NCI-H1694 (cell line): ENCODE results near the gene RNF26.

Experiments used
- DNase-seq: peaks from one replicate; lab custom pipeline; 2025; lab: John Stamatoyannopoulos, UW

RNF26 gene

DNA sequence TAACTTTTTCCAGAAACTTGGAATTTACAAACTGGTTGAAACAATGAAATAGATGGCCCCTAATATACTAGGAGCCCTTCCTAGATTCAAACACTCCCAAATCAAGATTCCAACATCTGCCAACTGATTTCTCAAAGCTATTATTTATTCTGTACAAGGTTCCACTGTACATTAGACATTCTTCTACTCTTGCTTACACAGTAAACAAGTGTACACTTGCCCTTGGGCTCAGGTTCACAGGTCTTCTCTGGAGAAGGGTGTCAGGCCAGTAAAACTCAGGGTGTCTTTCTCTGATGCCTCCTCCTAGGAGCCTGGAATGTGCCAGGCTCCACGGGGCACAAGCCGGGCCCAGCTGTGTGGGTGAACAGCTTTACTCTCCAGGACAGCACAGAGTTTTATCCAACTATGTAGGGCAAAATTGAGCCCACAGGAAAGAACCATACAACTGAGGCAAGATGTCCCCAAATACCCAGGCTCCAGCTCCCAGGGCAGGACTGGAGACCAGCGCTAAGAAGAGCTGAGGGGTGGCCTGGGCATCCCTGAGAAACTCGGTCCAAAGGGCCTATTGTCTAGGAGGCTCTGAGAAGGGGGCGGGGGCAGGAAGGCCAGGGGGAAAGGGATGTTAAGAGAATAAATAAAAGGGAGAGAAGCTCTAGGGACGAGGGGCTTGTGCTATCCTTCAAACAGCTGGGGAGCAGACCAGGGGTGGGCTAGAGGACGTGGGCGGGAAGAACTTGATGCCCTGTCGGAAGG, 20.9 kb downstream of the RNF26 start:
- DNase-seq = no peak

DNA sequence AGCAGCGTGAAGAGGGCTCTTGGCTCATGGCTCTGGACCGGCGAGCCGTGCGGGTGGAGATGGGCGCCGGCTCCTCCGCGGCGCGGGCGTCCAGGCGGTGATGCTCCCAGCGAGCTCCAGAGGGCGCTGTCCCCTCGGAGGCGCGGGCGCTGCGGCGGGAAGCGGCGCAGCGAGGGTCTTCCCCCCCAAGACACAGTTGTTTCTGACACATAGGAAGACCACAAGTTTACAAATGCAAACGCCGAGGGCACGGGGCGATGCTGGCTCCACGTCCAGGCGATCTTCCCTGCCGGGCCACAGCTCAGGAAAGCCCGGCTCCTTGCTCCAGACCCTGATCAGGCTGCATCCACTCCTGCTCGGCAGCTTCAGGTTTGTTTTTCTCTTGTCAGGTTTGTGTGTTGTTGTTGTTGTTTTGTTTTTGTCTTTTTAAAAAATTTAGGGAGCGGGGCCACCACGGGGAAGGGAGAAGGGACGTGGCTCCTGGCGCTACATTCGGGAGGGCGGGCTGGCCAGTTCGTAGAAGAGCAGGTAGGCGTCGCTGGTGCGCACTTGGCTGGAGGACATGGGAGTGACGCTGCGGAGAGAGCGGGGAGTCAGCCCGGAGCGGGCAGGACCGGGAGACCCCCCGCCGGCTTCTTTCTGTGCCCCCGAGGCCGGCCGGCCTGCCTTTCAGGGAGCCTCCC, 22.2 kb downstream of the RNF26 start:
- no peak for DNase-seq

DNA sequence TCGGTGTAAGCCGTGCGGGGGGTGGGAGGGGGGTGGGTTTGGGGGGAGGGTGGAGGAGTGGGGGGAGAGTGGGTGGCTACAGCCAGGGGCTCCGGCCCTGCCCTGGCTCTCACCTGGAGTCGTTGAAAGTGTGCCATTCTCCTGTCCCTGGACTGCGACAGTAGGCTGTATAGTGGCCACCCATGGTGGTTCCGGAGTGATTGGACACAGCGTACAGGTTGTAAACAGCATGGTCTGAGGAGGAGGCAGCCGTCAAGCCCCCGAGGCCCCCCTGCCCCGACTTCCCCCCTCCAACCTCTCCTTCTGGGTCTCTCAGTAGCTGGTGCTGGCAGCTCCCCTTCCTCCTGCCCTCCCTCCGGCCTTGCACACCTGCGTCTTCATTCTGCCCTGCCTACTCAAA, 22.7 kb downstream of the RNF26 start:
- DNase-seq = no peak

DNA sequence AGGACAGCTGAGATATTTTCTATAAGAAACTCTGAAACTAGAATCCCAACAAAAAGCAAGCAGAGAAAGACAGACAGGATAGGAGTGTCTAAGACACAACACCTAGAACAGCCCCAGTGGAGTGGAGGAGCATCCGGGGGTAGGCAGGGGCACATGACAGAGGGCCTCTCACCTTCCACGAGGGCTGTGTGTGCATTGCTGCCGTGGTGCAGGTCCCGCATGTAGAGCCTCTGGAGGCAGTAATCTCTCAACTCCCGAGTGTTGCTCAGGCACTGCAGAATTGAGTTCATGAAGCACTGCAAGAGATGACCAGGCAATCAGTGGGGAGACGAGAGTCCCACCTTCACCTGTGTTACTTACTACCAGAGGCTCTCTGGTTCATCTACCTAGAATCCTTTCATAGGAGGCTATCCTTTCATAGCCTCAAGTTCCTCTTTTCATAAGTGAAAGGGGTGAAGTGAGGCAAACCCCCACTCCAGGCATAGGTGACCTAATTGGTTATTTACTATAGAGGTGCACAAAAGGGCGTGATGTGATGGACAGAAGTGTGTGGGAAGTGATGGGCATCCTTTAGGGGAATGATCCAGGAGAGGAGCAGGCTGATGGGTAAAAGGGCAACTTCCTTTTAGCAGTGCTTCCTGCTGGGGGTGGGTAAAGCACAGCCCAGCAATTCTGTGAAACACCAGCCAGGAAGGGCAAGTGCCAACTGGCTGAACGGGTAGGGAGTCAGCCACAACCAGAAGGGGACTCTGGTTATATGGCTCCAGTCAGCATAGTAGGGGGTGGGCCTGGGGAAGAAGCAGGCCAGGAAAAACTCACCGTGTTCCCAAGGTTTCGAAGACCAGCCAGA, 25.3 kb downstream of the RNF26 start:
- no peak for DNase-seq

DNA sequence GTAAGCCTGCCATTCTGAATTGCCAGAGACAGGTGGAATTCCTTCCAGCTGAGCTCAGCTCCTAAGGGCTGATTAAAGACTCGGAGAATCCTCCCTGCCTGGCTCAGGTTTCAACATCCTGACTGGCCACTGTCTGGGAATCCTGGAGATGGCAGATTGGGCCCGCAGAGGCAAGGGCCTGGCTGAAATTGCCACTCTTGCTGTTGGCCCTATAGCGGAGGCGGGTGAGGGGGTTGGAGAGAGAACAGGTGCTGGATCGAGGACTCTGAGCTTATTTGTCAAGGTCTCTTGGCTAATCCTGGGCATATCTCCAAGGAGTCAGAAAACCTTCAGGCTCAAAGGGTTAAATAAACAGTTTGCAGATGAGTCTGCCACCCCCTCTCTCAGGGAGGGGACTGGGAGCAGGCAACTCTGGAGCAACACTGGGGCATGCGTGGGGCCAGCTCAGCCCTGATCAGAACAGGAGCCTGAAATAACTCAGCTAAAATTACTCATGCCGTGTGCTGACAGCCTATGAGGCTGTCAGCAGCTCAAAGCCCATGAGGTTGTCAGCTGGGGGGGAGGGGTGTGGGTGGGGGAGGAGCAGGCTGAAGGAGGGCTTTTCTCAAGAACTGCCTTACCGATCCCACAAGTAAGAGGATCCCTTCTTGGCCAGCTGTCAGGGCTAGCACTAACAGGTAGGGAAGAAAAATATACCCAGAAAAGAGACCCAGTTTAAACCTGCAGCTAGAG, 26.9 kb downstream of the RNF26 start:
- no peak for DNase-seq

DNA sequence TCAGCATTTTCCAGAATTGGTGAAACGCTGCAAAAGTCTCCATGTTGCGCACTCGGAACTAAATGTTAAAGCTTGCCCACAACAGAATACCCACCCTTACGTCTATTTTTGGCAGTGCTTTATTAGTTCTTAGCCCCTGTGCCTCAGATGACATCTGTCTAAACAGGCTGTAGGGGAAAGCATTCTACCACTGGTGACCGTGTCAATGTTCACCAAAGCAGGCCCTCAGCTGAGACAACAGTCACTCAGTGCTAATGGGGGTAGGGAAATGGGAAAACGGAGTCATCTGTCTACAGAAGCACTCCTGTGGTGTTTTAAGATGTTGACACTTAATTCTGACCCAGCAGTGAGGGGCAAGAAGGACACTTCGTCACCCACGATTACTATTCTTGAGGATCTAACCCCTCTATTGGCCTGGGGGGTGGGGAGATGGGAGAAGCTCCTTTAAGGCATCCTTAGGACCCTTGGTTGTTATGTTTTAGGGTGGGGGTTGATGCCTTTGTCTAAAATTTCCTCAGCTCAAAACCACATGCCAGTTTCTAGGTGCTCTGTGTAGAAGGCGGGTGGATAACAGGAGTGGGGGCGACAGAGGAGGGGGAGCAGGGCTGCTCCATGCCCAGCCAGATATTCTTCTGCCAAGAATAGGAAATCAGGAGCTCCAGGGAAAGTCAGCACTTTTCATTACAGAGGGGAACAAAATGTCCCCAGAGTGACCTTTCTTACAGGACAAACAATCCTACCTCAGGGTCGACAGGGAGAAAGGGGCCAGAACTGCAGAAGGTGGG, 27.8 kb downstream of the RNF26 start:
- no peak for DNase-seq

DNA sequence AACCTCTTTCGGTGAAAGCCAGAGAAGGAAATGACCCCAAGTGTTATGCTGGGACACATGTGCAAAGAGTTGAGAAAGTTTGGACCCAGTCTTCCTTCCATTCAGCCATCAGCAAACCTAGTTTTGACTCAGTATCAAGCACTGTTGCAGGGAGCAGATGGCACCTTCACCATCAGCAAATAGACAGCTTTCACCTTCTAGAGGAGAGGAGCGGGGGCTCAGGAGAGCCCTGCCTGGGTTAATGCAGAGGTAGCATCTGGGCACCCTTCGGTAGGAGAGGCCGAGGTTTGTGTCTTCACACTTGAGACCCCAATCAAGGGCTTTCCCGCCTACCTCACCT, 28.4 kb downstream of the RNF26 start:
- DNase-seq = no peak

DNA sequence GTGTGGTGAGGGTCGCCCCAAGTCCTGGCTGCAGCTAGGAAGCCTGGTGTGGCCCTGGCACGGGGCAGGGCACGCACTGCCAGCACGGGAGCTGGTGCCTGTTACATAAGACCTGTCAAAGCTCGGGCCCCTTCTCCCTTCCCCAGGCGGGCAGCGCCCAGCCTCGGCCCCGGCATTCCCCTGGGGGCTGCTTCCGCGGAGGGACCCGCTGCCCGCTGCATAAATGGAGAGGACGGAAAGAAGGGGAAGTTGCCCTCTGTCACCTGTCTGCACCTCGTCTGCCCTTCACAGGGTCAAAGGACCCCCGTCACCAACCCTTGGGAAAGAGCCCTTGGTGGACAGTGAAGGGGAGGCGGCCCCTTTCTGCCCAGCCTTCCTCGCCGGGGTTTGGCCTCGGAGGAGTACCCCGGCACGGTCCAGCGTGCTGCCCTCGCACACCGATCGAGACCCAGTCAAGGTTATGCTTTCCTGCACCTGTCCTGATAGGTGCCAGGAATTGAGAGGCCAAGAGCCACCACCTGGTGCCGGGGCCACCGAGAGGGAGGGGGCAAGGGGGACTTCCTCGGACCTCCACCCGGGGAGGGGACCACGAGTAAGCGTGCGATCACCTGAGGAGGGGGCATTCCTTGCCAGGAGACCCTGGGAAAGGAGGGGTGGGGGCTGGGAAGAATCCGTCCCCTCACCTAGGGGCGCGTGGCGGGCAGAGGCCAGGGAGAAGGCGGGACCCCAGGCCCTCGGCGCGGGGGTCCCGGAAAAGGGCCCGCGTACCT, 28.9 kb downstream of the RNF26 start:
- DNase-seq = no peak

DNA sequence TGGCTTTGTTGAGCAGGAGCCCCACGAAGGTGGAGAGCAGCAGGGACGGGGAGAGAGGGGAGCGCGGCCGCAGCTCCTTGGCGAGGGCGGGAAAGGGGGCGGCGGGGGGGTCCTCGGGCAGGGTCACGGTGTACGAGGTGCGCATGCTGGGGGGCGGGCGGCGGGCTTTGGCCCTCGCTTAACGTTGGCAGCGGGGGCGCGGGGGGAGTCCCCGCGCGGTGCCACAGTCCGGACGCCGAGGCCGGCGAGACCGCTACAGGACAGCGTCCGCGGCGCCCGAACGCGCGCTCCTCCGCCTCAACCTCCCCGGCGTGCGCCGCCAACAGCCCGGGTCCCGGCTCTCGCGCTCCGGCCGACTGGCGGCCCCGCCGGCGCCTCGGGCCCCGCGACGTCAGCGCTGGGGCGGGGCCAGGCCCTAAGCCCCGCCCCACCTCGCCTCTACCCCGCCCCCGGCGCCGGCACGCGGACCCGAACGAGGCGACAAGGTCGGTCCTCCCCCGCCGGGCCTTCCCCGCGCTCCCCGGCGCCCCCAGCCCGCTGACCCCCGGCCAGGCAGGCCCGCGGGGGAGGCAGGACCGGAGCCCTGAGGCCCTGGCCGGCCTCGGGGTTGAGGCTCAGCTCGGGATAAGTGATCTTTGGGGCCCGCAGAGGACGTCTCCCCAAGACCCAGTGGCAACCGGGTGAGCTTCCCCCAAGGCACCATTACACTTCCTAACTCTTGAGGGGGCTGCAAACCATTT, 29.7 kb downstream of the RNF26 start:
- DNase-seq = no peak

DNA sequence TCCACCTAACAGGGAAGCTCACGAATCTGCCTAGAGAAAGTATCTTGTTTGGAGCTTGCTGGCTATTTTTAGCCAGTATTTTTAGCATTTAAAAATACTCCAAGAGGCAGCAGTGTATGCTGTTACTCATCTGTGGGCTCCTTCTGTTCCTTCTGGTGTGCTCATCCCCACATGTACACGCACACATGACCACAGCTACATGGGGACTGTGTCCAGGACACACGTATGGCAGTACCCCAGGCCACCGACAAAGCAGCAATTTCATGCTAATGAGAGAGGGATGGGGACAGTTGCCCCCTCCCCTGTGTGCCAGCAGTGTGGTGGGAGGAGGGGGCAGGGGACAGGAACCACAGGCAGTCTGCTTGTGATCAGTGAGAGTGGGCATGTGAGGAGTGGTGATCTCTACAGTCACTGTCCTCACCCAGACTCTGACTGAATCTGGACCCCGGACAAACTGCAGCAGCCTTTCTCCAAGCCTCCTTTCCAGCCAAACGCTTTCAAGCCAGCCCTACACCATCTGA, 30.8 kb downstream of the RNF26 start:
- DNase-seq = no peak

DNA sequence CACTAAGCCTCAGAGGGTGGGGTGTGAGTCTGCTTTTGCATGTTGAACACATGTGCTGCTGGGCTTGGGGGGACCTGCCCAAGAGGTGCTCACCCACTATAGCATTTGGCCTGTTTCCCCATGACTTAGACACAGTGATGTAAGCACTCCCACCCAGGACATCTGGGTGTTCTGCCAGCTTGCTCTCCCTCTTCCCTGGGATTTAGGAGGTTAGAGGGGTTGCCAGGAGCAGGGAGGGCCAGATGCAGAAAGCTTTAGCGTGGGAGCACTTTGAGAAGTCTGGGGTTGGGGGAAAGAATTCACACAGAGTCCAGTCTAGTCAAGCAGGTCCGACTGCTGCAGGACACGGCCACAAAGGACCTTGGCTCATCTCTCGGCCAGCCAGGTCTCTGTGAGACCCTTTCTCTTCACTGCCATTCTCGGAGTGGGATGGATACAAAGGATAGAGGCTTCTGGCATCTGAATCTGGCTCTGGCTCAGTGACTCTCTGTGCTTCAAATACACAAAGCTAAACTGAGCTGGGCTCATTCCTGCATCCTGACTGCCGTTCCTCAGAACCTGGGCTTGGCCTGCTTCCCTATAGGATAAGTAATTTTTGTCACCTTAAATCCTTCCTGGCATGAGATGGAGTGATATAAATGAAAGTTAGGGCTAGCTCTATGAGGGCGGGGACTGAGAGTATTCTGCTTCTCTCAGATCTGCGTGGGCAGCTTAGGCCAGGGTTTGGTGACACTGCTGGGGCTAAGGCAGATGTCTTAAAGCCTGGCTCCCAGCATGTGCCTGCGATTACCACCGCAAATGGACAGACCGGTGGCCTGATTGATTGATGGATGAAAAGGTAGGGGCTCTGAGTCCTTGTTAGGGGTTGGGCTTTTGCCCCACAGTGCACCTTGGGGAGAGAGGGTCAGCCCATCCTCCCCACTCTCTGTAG, 32.6 kb downstream of the RNF26 start:
- no peak for DNase-seq

DNA sequence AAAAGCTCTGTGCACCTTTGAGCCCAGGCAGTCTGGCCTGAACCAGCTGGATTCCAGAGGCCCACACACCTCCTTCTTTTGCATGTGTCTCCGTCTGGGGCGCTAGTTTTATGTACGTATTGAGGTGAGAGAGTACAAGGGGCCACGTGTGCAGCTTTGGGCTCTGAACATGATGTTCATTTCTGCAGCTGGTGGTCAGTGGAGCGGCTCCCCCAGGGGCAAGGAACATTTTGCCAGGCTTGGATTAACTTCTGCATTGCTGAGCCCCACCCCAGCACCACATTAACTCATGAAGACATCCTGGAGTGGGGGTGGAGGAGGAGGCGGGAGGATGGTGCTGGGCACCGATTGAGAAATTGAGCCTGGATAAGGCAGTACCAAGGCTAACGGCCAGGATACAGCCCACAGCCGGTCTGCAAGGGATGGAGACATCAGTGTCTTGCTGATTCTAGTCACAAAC, 33.4 kb downstream of the RNF26 start:
- no peak for DNase-seq

DNA sequence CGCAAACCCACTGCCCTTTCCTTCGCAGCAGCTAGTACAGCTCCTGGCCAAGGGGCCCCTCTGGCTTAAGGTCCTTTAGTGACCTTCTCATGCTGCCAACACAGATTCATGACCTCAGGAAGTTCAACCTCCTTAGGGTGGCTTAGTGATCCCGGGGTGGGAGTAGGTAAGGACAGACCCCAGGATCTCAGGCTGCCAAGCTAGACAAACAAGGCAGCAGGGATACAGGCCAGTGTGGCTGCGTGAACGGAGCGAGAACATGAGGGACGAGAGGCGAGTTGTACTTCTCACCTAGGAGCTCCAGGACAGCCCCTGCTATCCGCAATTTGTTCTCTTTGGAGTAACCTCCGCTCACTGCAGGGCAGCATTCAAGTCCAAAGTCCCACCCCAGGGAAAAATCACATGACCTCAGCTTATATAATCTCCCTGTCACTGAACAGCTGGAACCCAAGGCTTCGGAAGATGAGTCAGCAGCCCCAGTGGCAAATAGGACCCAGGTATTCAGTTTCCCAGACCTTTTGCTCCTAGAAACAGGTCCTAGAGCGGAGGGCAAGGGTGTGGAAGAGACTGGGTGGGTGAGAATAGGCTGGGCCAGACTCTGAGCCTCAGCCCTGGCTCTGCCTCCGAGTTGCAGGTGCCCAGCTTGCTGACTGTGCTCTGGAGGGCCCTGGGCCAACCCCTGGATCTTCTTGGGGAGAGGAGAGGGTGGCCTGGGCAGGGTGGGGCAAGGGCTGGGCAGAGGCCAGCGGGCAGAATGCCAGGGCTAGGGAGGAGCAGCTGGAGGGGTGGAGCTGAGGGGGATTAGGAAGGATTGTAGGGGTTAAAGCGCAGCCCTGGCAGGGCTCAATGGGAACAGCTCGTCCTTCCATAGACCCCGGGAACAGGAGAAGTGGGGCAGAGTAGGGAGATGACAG, 34.1 kb downstream of the RNF26 start:
- peak; percentile 52 for DNase-seq

DNA sequence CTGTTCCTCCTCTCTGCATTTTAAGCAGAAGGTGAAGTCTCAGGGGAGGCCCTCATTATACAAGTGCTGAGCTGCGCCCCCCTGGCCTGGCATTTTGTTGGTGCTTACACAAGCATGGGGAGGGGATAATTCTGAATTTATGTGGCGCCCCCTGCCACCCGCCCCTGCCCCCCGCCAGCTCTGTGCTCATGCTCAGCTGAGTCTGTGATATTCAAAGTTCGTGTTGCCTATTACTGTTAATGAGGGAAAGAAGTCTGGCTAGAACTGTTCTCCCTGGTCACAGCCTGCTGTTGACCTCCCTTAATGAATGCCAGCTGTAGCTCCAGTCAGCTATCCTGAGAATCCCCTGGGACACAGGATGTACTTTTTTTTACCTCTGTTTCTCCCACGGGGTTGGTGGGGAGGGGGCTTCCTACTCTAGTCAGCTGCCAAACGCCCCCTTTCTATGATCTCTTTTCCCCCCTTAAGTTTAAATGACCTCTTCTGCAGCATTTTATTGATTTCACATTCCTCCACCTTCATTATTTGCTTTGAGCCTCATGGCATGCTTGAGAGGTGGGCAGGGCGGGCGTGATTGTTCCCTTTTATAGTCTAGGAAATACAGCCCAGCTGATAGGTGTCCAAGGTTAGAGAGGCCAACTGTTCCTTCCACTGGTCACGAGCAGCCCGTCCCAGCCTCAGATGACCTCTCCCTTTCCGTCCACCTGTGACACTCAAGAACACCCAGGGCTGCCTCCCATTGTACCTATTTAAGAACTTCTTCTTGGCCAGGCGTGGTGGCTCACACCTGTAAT, 35.0 kb downstream of the RNF26 start:
- DNase-seq = no peak

DNA sequence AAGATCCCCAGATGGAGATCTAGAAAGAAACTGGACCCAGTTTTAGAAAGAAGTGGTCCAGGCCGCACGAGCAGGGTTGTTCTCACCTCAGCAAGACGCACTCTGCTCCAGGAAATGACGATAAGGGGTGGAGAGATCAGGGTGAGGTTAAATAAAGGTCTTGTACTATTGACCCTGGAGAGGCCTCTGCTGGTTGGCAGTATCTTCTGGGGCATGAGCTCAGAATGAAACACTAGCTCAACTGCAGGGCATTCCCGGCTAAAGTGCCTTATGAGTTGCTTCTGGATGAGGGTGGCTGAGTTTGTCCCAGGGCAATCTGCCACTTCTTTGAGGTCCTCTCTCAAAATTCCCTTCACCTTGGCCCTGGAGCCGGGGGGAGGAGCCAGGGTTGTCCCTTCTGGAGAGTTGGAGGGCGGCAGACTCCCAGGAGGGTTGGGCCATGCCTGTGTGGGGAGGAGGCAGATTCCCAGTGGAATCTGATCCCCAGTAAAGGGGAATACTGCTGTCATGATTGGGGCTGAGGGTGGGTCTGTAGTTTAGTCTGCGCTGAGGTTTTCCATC, 36.2 kb downstream of the RNF26 start:
- no peak for DNase-seq

DNA sequence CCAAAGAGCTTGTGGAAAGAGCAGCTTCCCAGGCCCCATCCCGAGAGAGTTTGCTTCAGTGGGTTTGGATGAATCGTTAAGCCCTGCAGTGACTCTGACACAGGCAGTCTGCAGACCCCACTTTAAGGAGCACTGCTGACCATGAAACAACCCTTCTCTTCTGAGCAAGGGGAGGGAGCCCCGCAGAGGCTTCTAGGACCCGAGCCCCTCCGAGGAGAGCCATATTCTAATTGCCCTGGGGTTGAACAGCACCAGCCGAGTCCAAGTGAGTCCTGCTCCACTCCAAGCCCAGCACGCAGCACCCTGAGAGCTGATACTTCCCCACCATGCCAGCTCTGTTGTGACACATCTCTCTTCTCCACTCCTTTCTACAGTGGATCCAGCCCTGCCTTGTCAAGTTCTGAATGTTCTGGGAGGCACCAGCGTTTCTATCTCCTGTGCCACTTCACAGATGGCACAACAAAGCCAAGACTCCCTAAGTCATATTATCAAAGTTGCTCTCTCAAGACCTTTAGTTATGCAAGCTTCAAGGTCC, 36.8 kb downstream of the RNF26 start:
- DNase-seq = no peak
